ENCODE data around the gene LIPC. TPM values are rescaled to one million over a fixed set of nuclear protein-coding genes. Genes with fewer than 3 reads are reported as not detected.

The LIPC gene
- total and polyA plus RNA-seq, 10 donors = 0.47 to 2.5 (median 1.0) TPM

GRCh38 chr15:58571491-58571890, 139.7 kb downstream of the LIPC start:
- no peak for DNase-seq
- no peaks in the 10 kb centered on the region for H3K36me3 ChIP-seq
- no peak overlapping the region for H3K4me3 ChIP-seq
- H3K27ac ChIP-seq = no peak overlapping the region
- intact Hi-C loops (cut with DNase I; ENCODE audit: low total_unique reads) = no loop called here
- TF ChIP-seq POLR2A (IDR thresholded peaks at IDR 0.05) (no peak), POLR2AphosphoS5 (IDR thresholded peaks at IDR 0.05) (no peak), CTCF (IDR thresholded peaks at IDR 0.05 in 8 of 11, conservative IDR thresholded peaks at IDR 0.05 in 3 of 11) (no peak)
- peaks cover 0 to 11% (median 1%) of the 10 kb centered on the region in 6 donors for H3K4me1 ChIP-seq
- H3K9me3 ChIP-seq = peaks cover 0 to 7% (median 2%) of the 10 kb centered on the region in 8 donors
- no peaks in the 10 kb centered on the region for H3K27me3 ChIP-seq (replicated peaks in 1 of 7)
- 79 to 95% (median 87%) methylated on average over 6 of the region's 6 CpGs for WGBS, 5 donors

GRCh38 chr15:58572521-58572920, 140.7 kb downstream of the LIPC start:
- H3K9me3 ChIP-seq = peaks cover 0 to 7% (median 2%) of the 10 kb centered on the region in 8 donors
- peaks cover 0 to 11% (median 1%) of the 10 kb centered on the region in 6 donors for H3K4me1 ChIP-seq
- DNase-seq = no peak
- H3K4me3 ChIP-seq = no peak overlapping the region
- H3K27me3 ChIP-seq (replicated peaks in 1 of 7) = no peaks in the 10 kb centered on the region
- TF ChIP-seq POLR2AphosphoS5 (IDR thresholded peaks at IDR 0.05) = no peak
- TF ChIP-seq POLR2A (IDR thresholded peaks at IDR 0.05) = no peak
- TF ChIP-seq CTCF (IDR thresholded peaks at IDR 0.05 in 8 of 11, conservative IDR thresholded peaks at IDR 0.05 in 3 of 11) = no peak
- no peak overlapping the region for H3K27ac ChIP-seq
- intact Hi-C loops (cut with DNase I; ENCODE audit: low total_unique reads) = no loop called here
- H3K36me3 ChIP-seq = no peaks in the 10 kb centered on the region
- WGBS, 5 donors = 82 to 97% (median 96%) methylated on average over 4 of the region's 4 CpGs

- 80 to 95% (median 88%) methylated on average over 4 of the region's 4 CpGs for WGBS, 5 donors
- DNase-seq = no peak
- intact Hi-C loops (cut with DNase I; ENCODE audit: low total_unique reads) = no loop called here
- no peak overlapping the region for H3K4me3 ChIP-seq
- H3K27ac ChIP-seq = no peak overlapping the region
- no peaks in the 10 kb centered on the region for H3K36me3 ChIP-seq
- H3K4me1 ChIP-seq = peaks cover 0 to 5% (median 0%) of the 10 kb centered on the region in 6 donors
- peaks cover 0 to 7% (median 2%) of the 10 kb centered on the region in 8 donors for H3K9me3 ChIP-seq
- no peaks in the 10 kb centered on the region for H3K27me3 ChIP-seq (replicated peaks in 1 of 7)
- TF ChIP-seq POLR2A (IDR thresholded peaks at IDR 0.05) (no peak), POLR2AphosphoS5 (IDR thresholded peaks at IDR 0.05) (no peak), CTCF (IDR thresholded peaks at IDR 0.05 in 8 of 11, conservative IDR thresholded peaks at IDR 0.05 in 3 of 11) (no peak)
Measured at GRCh38 chr15:58573270-58573669, 141.5 kb downstream of the LIPC start.

GRCh38 chr15:58574631-58575030, 142.8 kb downstream of the LIPC start:
- Histone ChIP-seq H3K27me3 (replicated peaks in 1 of 7) (no peaks in the 10 kb centered on the region), H3K36me3 (no peaks in the 10 kb centered on the region), H3K4me1 (no peaks in the 10 kb centered on the region), H3K9me3 (peaks cover 0 to 3% (median 1%) of the 10 kb centered on the region in 8 donors), H3K4me3 (no peak overlapping the region), H3K27ac (no peak overlapping the region)
- no peak for DNase-seq
- intact Hi-C loops (cut with DNase I; ENCODE audit: low total_unique reads) = no loop called here
- no peak for TF ChIP-seq POLR2AphosphoS5 (IDR thresholded peaks at IDR 0.05)
- no peak for TF ChIP-seq POLR2A (IDR thresholded peaks at IDR 0.05)
- TF ChIP-seq CTCF (IDR thresholded peaks at IDR 0.05 in 8 of 11, conservative IDR thresholded peaks at IDR 0.05 in 3 of 11) = no peak
- 42 to 69% (median 50%) methylated on average over 4 of the region's 4 CpGs for WGBS, 5 donors

All from spleen (tissue), 11 donors.